ENCODE results near the gene HMG20B.

The HMG20B gene

DNA sequence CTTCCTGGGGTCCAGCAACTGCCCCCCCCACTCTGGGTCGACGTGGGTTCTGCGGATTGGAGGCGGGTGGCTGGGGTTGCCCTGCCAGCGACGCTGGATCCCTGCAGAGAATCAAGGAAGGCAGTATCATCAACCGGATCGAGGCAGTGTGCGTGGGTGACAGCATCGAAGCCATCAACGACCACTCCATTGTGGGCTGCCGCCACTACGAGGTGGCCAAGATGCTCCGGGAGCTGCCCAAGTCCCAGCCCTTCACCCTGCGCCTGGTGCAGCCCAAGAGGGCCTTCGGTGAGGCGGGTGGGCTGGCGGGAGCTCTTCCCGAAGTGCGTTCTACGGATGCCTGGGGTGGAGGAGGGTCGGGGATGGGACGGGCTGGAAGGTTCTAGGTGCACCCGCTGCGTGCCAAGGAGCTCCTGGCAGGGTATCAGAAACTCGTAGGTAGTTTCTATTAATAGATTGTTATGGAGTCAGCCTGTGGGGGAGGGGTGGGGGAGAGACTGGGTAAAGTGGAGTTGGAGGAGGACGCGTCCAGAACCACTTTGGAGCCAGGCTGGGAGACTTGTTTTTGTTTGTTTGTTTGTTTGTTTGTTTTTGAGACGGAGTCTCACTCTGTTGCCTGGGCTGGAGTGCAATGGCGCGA lies 14.1 kb downstream of the HMG20B start:
- Histone ChIP-seq H3K4me1 (ENCODE audit: insufficient read depth, poor library complexity, severe bottlenecking) (no peaks in the 10 kb centered on the region), H3K4me3 (ENCODE audit: severe bottlenecking) (no peak overlapping the region), H3K27me3 (ENCODE audit: insufficient read depth, poor library complexity, severe bottlenecking) (peaks cover 24% of the 10 kb centered on the region), H3K36me3 (ENCODE audit: low read depth) (no peaks in the 10 kb centered on the region), H3K27ac (ENCODE audit: poor library complexity, severe bottlenecking) (no peak overlapping the region), H3K9me3 (ENCODE audit: severe bottlenecking) (no peaks in the 10 kb centered on the region)
- TF ChIP-seq, protein P1, sequence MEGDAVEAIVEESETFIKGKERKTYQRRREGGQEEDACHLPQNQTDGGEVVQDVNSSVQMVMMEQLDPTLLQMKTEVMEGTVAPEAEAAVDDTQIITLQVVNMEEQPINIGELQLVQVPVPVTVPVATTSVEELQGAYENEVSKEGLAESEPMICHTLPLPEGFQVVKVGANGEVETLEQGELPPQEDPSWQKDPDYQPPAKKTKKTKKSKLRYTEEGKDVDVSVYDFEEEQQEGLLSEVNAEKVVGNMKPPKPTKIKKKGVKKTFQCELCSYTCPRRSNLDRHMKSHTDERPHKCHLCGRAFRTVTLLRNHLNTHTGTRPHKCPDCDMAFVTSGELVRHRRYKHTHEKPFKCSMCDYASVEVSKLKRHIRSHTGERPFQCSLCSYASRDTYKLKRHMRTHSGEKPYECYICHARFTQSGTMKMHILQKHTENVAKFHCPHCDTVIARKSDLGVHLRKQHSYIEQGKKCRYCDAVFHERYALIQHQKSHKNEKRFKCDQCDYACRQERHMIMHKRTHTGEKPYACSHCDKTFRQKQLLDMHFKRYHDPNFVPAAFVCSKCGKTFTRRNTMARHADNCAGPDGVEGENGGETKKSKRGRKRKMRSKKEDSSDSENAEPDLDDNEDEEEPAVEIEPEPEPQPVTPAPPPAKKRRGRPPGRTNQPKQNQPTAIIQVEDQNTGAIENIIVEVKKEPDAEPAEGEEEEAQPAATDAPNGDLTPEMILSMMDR (IDR thresholded peaks at IDR 0.05; ENCODE audit: poor library complexity, severe bottlenecking), result no peak
- ATAC-seq (ENCODE audit: low read depth), result no peak
- DNase-seq (ENCODE audit: low spot score), result no peak

GRCh38 chr19:3589439-3589838 lies 16.7 kb downstream of the HMG20B start:
- no peak overlapping the region for H3K4me3 ChIP-seq (ENCODE audit: severe bottlenecking)
- TF ChIP-seq, protein P1 (IDR thresholded peaks at IDR 0.05; ENCODE audit: poor library complexity, severe bottlenecking), result no peak
- no peaks in the 10 kb centered on the region for H3K9me3 ChIP-seq (ENCODE audit: severe bottlenecking)
- no peak for ATAC-seq (ENCODE audit: low read depth)
- no peak overlapping the region for H3K27ac ChIP-seq (ENCODE audit: poor library complexity, severe bottlenecking)
- DNase-seq (ENCODE audit: low spot score), result no peak
- peaks cover 23% of the 10 kb centered on the region for H3K27me3 ChIP-seq (ENCODE audit: insufficient read depth, poor library complexity, severe bottlenecking)
- no peaks in the 10 kb centered on the region for H3K4me1 ChIP-seq (ENCODE audit: insufficient read depth, poor library complexity, severe bottlenecking)
- no peaks in the 10 kb centered on the region for H3K36me3 ChIP-seq (ENCODE audit: low read depth)

- ATAC-seq (ENCODE audit: low read depth) (no peak), DNase-seq (ENCODE audit: low spot score) (no peak)
- Histone ChIP-seq H3K27ac (ENCODE audit: poor library complexity, severe bottlenecking) (no peak overlapping the region), H3K9me3 (ENCODE audit: severe bottlenecking) (no peaks in the 10 kb centered on the region), H3K36me3 (ENCODE audit: low read depth) (no peaks in the 10 kb centered on the region), H3K27me3 (ENCODE audit: insufficient read depth, poor library complexity, severe bottlenecking) (peaks cover 20% of the 10 kb centered on the region), H3K4me3 (ENCODE audit: severe bottlenecking) (no peak overlapping the region), H3K4me1 (ENCODE audit: insufficient read depth, poor library complexity, severe bottlenecking) (no peaks in the 10 kb centered on the region)
- TF ChIP-seq, protein P1 (IDR thresholded peaks at IDR 0.05; ENCODE audit: poor library complexity, severe bottlenecking), result no peak
Observed at GRCh38 chr19:3589949-3590348, 17.2 kb downstream of the HMG20B start.

DNA sequence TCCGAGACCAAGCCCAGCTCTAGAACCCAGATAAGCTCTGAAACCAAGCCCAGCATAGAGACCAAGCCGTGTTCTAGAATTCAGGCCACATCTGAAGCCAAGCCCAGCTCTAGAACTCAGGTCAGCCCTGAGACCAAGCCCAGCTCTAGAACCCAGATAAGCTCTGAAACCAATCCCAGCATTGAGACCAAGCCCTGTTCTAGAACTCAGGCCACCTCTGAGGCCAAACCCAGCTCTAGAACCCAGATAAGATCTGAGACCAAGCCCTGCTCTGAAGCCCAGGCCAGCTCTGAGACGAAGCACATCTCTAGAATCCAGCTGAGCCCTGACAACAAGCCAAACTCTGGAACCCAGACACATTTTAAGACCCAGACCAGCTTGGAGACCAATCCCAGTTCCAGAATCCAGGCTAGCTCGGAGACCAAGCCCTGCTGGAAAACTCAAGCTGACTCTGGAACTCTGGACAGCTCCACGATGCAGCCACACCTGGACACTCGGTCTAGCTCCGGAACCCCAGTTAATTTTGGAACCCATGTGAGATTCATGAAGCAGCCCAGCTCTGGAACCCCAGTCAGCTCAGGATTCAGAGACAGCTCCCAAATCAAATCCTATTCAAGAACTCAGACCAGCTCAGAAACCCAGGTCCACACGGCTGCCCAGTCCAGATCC lies 18.4 kb downstream of the HMG20B start:
- Histone ChIP-seq H3K27ac (ENCODE audit: poor library complexity, severe bottlenecking) (no peak overlapping the region), H3K4me1 (ENCODE audit: insufficient read depth, poor library complexity, severe bottlenecking) (no peaks in the 10 kb centered on the region), H3K4me3 (ENCODE audit: severe bottlenecking) (no peak overlapping the region), H3K36me3 (ENCODE audit: low read depth) (no peaks in the 10 kb centered on the region), H3K9me3 (ENCODE audit: severe bottlenecking) (no peaks in the 10 kb centered on the region), H3K27me3 (ENCODE audit: insufficient read depth, poor library complexity, severe bottlenecking) (peaks cover 11% of the 10 kb centered on the region)
- no peak for ATAC-seq (ENCODE audit: low read depth)
- no peak for DNase-seq (ENCODE audit: low spot score)
- TF ChIP-seq, protein P1 (IDR thresholded peaks at IDR 0.05; ENCODE audit: poor library complexity, severe bottlenecking), result no peak
